Measurements from ENCODE around the gene C3orf85.

Gene C3orf85, protein sequence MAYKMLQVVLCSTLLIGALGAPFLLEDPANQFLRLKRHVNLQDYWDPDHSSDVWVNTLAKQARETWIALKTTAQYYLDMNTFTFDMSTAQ

GRCh38 chr3:109136523-109136922 lies at the start of gene C3orf85:
Gene C3orf85, plus strand, starts transcription at chr3:109136719. Its CDS starts 129 bp downstream, at chr3:109136848.
- no peaks in the 10 kb centered on the region for H3K9me3 Mint-ChIP-seq
- H3K4me3 Mint-ChIP-seq, result no peak within 1 kb of the TSS
- H3K27me3 Mint-ChIP-seq (ENCODE audit: low read depth), result no peaks in the 10 kb centered on the region
- DNase-seq (ENCODE audit: low spot score), result no peak
- no peak within 1 kb of the TSS for H3K27ac Mint-ChIP-seq
- H3K4me1 Mint-ChIP-seq (ENCODE audit: low read depth), result no peaks in the 10 kb centered on the region
- no peaks in the 10 kb centered on the region for H3K36me3 Mint-ChIP-seq (ENCODE audit: low read depth)

DNA sequence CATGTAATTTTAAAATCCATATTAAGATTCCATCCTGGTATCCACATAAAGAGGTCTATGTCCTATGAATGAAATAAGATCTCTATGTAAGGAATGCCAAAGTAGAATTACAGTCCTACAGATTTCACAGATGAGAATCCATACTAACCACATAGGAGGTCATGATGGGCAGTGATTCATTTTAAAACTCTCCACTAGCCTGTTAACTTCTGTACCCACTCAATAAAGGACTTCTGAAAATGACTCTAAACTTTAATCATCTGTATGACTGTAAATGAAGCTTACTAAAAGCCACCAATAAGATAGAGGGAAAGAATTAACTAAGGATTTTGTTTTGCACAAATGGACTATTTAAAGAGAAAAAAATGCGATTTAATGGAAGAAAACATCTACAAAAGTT lies 47.3 kb upstream of the C3orf85 start:
- no peaks in the 10 kb centered on the region for H3K4me1 Mint-ChIP-seq (ENCODE audit: low read depth)
- H3K4me3 Mint-ChIP-seq, result no peak overlapping the region
- no peak overlapping the region for H3K27ac Mint-ChIP-seq
- peaks cover 20% of the 10 kb centered on the region for H3K27me3 Mint-ChIP-seq (ENCODE audit: low read depth)
- no peaks in the 10 kb centered on the region for H3K9me3 Mint-ChIP-seq
- H3K36me3 Mint-ChIP-seq (ENCODE audit: low read depth), result no peaks in the 10 kb centered on the region
- DNase-seq (ENCODE audit: low spot score), result no peak

DNA sequence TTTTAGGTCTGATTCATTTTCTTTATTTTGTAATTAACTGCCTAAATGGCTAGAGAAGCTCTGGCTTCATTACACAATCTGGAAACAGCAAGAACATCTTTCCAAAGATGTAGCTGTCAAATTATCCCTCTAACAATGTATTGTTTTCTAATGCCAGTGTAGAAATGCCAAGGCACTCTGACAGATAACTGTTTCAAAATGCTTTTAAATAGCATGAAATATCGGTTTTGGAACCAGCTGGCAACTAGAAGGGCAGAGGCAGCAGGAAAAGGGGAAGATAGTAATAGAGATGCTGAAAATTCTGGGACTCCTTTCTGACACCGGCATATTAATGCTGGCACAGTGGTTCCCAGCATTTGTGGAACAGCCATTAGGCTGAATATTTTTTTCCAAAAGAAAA lies 44.7 kb upstream of the C3orf85 start:
- no peak for DNase-seq (ENCODE audit: low spot score)
- Mint-ChIP-seq H3K36me3 (ENCODE audit: low read depth) (no peaks in the 10 kb centered on the region), H3K27ac (no peak overlapping the region), H3K4me1 (ENCODE audit: low read depth) (no peaks in the 10 kb centered on the region), H3K9me3 (no peaks in the 10 kb centered on the region), H3K4me3 (no peak overlapping the region), H3K27me3 (ENCODE audit: low read depth) (peaks cover 16% of the 10 kb centered on the region)

DNA sequence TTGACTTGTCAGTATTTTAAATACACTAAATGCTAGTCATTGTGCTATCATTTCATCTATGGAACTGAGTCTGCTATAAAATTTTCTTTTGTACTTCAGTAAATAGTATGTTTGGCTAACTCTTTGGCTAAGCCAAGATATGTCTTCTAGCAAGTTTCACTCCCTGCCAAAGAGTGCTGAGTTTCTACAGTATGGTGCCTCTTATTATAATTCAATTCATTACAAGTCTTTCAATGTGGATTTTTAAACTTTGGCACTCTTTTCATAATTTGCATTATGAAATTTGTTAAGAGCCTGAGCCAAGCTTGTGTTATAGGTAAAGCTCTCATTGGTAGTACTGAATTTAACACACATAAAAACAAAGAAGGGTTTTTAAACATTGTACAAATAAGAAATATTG lies 43.0 kb upstream of the C3orf85 start:
- Mint-ChIP-seq H3K27ac (no peak overlapping the region), H3K4me3 (no peak overlapping the region), H3K9me3 (no peaks in the 10 kb centered on the region), H3K27me3 (ENCODE audit: low read depth) (peaks cover 9% of the 10 kb centered on the region), H3K36me3 (ENCODE audit: low read depth) (no peaks in the 10 kb centered on the region), H3K4me1 (ENCODE audit: low read depth) (no peaks in the 10 kb centered on the region)
- no peak for DNase-seq (ENCODE audit: low spot score)

- Mint-ChIP-seq H3K27ac (no peak overlapping the region), H3K9me3 (no peaks in the 10 kb centered on the region), H3K4me1 (ENCODE audit: low read depth) (no peaks in the 10 kb centered on the region)
These were observed 41.4 kb upstream of the C3orf85 start for GRCh38 chr3:109095166-109095565.

DNA sequence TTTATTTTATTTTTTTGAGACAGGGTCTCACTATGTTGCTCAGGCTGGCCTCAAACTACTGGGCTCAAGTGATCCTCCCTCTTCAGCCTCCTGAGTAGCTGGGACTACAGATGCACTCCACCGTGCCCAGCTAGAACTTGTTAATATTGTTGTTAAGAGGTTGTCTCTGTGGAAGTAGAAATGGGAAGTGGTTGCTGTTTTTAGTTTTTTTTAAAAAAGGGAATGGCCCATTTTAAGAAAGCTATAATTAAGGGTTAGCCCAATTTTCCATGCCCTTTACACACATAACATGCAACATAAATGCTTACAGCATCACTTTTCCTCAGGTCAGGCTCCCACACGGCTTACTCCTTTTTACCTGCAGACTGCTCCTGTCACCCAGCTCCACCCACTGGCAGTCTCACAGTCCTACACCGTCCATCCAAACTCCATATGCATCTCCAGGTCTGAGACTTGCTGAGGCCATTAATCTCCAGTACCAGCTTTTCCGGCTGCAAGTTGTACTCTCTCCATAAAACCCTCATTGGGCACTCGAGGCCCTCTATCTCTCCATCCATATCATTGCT lies 38.4 kb upstream of the C3orf85 start:
- DNase-seq (ENCODE audit: low spot score), result no peak
- Mint-ChIP-seq H3K36me3 (ENCODE audit: low read depth) (no peaks in the 10 kb centered on the region), H3K4me3 (no peak overlapping the region), H3K9me3 (no peaks in the 10 kb centered on the region), H3K27me3 (ENCODE audit: low read depth) (peaks cover 8% of the 10 kb centered on the region), H3K27ac (no peak overlapping the region), H3K4me1 (ENCODE audit: low read depth) (no peaks in the 10 kb centered on the region)

More at GRCh38 chr3:109095166-109095565, 41.4 kb upstream of the C3orf85 start:
- H3K4me3 Mint-ChIP-seq, result no peak overlapping the region
- H3K36me3 Mint-ChIP-seq (ENCODE audit: low read depth), result no peaks in the 10 kb centered on the region
- peaks cover 7% of the 10 kb centered on the region for H3K27me3 Mint-ChIP-seq (ENCODE audit: low read depth)
- no peak for DNase-seq (ENCODE audit: low spot score)

DNA sequence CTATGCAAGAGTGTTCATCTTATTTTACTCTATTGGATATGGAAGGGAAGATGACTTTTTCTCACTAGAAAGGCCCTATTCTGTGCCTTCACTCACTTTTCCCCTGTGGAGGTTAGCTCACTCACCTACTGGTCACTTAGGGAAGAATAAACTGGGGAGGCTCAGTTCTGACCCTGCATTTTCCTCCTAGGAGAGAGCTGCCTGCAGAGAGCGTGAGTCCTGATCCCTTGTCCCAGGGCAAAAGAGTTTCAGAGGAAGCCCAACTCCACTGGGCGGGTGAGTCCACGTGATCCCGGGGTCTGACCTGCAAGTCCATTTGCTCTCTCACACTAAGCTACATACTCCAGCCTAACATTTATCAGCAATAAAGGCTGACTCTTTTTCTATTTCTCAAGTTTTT lies 26.9 kb upstream of the C3orf85 start:
- no peak overlapping the region for H3K27ac Mint-ChIP-seq
- H3K36me3 Mint-ChIP-seq (ENCODE audit: low read depth), result no peaks in the 10 kb centered on the region
- no peak overlapping the region for H3K4me3 Mint-ChIP-seq
- H3K9me3 Mint-ChIP-seq, result no peaks in the 10 kb centered on the region
- H3K4me1 Mint-ChIP-seq (ENCODE audit: low read depth), result no peaks in the 10 kb centered on the region
- H3K27me3 Mint-ChIP-seq (ENCODE audit: low read depth), result no peaks in the 10 kb centered on the region
- no peak for DNase-seq (ENCODE audit: low spot score)

GRCh38 chr3:109112946-109113760 lies 23.4 kb upstream of the C3orf85 start:
- H3K4me3 Mint-ChIP-seq, result no peak overlapping the region
- H3K27ac Mint-ChIP-seq, result no peak overlapping the region
- no peaks in the 10 kb centered on the region for H3K36me3 Mint-ChIP-seq (ENCODE audit: low read depth)
- DNase-seq (ENCODE audit: low spot score), result no peak
- H3K9me3 Mint-ChIP-seq, result no peaks in the 10 kb centered on the region
- peaks cover 3% of the 10 kb centered on the region for H3K27me3 Mint-ChIP-seq (ENCODE audit: low read depth)
- H3K4me1 Mint-ChIP-seq (ENCODE audit: low read depth), result no peaks in the 10 kb centered on the region

- Mint-ChIP-seq H3K27ac (no peak overlapping the region), H3K36me3 (ENCODE audit: low read depth) (no peaks in the 10 kb centered on the region), H3K4me3 (no peak overlapping the region), H3K9me3 (no peaks in the 10 kb centered on the region), H3K4me1 (ENCODE audit: low read depth) (no peaks in the 10 kb centered on the region), H3K27me3 (ENCODE audit: low read depth) (peaks cover 3% of the 10 kb centered on the region)
- no peak for DNase-seq (ENCODE audit: low spot score)
These were observed 21.8 kb upstream of the C3orf85 start for GRCh38 chr3:109114746-109115145.

DNA sequence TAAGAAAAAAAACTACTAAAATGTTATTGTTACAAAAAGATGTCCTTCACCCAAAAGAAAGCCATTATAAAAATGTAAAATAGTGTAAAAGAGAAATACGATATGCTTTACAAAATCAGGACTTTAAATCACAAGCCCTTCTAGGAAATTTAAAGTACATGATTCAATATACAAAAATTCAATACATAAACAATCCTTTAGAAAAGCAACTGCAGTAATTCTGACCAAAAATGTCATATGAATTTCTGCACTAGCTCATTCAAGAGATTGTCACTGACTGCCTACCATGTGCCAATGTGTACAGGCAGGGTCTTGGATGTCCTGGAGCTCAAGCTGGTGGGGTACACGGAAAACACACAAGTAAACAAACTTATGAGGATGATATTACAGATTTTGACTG lies 21.1 kb upstream of the C3orf85 start:
- Mint-ChIP-seq H3K27ac (no peak overlapping the region), H3K4me1 (ENCODE audit: low read depth) (no peaks in the 10 kb centered on the region), H3K9me3 (no peaks in the 10 kb centered on the region), H3K27me3 (ENCODE audit: low read depth) (peaks cover 3% of the 10 kb centered on the region), H3K4me3 (no peak overlapping the region), H3K36me3 (ENCODE audit: low read depth) (no peaks in the 10 kb centered on the region)
- no peak for DNase-seq (ENCODE audit: low spot score)

GRCh38 chr3:109116031-109116430 lies 20.5 kb upstream of the C3orf85 start:
- Mint-ChIP-seq H3K36me3 (ENCODE audit: low read depth) (no peaks in the 10 kb centered on the region), H3K4me3 (no peak overlapping the region), H3K4me1 (ENCODE audit: low read depth) (no peaks in the 10 kb centered on the region), H3K9me3 (no peaks in the 10 kb centered on the region), H3K27me3 (ENCODE audit: low read depth) (peaks cover 3% of the 10 kb centered on the region), H3K27ac (no peak overlapping the region)
- DNase-seq (ENCODE audit: low spot score), result no peak

DNA sequence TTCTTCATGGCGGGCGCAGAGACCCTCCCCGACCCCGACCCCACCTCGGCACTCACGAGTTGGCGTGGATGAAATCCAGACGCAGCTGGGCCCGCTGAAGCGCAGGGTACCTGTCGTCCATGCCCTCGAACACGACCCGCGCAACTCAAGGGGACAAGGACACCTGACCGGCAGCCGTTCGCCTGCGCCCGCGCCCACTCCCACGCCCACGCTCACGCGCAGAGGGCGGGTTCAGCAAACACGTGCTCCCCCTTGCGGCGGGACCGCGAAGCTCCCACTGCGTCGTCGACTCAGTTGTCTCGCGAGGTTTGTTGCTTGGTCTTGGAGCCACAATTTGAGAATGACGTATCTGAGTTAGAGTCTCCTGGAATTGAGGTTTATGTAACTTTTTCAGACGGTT lies 18.6 kb upstream of the C3orf85 start, which contains the start of gene MORC1:
Gene MORC1 (minus strand): TSS at position 196 of the 400 bp plus-strand sequence. CDS start 75 bp downstream, at position 121.
- Mint-ChIP-seq H3K4me3 (no peak within 1 kb of the TSS), H3K27me3 (ENCODE audit: low read depth) (peaks cover 3% of the 10 kb centered on the region), H3K4me1 (ENCODE audit: low read depth) (no peaks in the 10 kb centered on the region), H3K36me3 (ENCODE audit: low read depth) (no peaks in the 10 kb centered on the region), H3K9me3 (peaks cover 5% of the 10 kb centered on the region), H3K27ac (no peak within 1 kb of the TSS)
- DNase-seq (ENCODE audit: low spot score), result no peak

DNA sequence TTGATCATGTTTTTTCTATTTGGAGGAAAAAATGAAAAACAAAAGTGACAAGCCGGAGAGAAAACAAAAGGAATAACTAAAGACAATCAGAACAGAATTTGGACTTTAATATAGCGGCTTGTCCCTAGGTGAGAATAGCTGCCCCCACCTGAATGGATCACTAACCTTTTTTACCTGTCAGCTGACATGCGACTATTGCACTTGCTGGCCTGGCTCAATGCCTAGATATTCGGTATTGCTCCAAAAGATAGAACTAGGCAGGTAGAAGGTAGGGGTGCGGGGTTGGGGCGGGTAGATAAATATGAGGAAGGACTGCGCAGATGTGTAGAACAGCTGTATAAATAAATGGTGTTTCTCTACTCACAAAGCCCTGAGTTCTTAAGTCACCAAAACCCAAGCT lies 17.9 kb upstream of the C3orf85 start:
- Mint-ChIP-seq H3K36me3 (ENCODE audit: low read depth) (no peaks in the 10 kb centered on the region), H3K4me1 (ENCODE audit: low read depth) (no peaks in the 10 kb centered on the region), H3K4me3 (no peak overlapping the region), H3K27me3 (ENCODE audit: low read depth) (peaks cover 3% of the 10 kb centered on the region), H3K9me3 (peaks cover 6% of the 10 kb centered on the region), H3K27ac (no peak overlapping the region)
- DNase-seq (ENCODE audit: low spot score), result no peak

DNA sequence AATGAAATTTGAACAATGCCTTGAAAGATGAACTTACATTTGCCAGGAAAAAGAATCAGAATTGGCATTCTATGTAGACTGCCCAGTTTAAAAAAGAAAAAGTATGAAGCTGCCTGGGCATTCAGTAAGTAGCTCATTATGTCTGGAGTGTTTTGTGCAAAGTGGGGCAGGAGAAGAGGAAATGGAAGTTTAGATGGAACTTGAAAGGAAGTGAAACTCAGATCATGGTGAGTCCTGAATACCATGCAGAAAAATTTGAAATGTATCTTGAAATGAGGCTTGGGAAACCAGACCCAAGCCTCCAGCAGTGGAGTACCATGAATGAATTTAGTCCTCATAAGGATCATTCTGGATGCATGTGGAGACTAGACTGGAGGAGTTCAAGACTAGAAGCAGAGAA lies 13.8 kb upstream of the C3orf85 start:
- no peak for DNase-seq (ENCODE audit: low spot score)
- no peaks in the 10 kb centered on the region for H3K27me3 Mint-ChIP-seq (ENCODE audit: low read depth)
- H3K4me3 Mint-ChIP-seq, result no peak overlapping the region
- H3K9me3 Mint-ChIP-seq, result peaks cover 6% of the 10 kb centered on the region
- H3K27ac Mint-ChIP-seq, result no peak overlapping the region
- no peaks in the 10 kb centered on the region for H3K36me3 Mint-ChIP-seq (ENCODE audit: low read depth)
- H3K4me1 Mint-ChIP-seq (ENCODE audit: low read depth), result no peaks in the 10 kb centered on the region

Data from T-helper 2 cell treated with Interferon-gamma antibody and Interleukin-4, amounts not matched to agents 5 μg/mL and 100 μg/mL, for 36 hours (primary cell).